Measurements from ENCODE around the gene ABCC12.

GRCh38 chr16:48146131-48146530, 9.7 kb downstream of the ABCC12 start:
- TF ChIP-seq POLR2A (IDR thresholded peaks at IDR 0.05; ENCODE audit: low read depth, low read length): no peak
- TF ChIP-seq POLR2AphosphoS5 (IDR thresholded peaks at IDR 0.05; ENCODE audit: low read depth, low read length): no peak
- TF ChIP-seq POU2F2 (IDR thresholded peaks at IDR 0.05; ENCODE audit: low read depth, low read length): no peak
